NCI-H187 (cell line): ENCODE measurements around the gene XPO5.
"Not testable (repeated sequence)": the region's sequence is repeated elsewhere in the genome, so short reads cannot be mapped to it uniquely, and the experiment has no call there.

Experiments used
- DNase-seq, 2 experiments: peaks; one replicate each; lab custom pipeline; 2025; lab: John Stamatoyannopoulos, UW

The XPO5 gene

DNA sequence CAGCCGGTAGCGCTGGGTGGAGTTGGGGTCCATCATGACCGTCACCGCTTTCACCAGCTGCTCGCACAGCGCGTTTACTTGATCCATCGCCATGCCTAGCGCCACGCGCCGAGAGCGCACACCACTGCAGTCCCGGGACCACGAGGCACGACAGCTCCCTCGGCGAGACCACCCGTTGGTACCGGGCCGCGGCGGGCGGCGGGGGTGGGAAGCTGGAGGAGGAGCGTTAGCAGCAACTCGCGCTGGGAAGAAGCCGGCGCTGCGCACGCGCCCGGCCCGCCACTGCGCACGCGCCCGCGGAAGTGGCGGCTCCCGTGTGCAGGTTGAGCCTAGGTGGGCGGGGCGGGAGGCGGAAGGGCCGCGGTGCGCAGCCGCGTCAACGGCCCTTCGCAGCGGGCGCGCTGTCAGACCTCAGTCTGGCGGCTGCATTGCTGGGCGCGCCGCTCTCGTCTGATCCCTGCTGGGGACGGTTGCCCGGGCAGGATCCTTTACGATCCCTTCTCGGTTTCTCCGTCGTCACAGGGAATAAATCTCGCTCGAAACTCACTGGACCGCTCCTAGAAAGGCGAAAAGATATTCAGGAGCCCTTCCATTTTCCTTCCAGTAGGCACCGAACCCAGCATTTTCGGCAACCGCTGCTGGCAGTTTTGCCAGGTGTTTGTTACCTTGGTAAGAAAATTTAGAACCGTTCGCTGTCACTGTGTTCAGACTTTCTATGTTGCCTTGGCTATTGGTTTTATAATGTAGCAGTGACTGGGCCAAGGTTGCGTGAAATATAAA lies at the start of gene XPO5, which contains the start of gene POLH:
Gene XPO5, minus strand, starts transcription at position 267 of the 780 bp plus-strand sequence. Its CDS starts 174 bp downstream, at position 93.
Gene POLH, plus strand, starts transcription at position 414 of the 780 bp plus-strand sequence. CDS start 6,135 bp downstream, outside the sequence.
- DNase-seq: peak; percentile 89 to 92

DNA sequence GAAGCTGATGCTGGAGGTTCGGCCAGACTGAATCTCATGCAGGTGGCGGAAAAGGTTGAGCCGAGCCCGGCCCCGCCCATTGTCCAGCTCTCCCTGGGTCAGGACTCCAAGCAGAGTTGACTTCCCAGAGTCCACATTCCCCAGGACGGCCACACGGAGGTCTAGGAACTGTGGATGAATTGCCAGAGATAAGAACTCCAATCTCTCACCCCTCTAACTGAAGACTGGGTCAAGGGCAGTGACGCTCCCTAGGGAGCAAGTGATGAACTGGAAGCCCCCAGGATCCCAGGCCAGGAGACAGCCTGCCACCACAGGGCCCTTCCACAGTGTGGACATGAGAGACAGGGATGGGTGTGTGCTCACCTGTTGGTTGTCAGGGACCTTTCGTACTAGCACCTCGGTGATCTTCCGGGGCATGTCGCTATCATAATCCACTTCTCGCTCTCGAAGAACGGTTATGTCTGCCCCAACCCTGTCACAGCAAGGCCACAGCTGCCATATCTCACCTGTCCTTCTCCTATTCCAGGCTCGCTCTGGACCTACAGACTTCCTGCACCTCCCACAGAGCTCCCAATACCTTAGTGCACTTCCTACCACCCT lies 49.7 kb upstream of the XPO5 start:
- no peak for DNase-seq

DNA sequence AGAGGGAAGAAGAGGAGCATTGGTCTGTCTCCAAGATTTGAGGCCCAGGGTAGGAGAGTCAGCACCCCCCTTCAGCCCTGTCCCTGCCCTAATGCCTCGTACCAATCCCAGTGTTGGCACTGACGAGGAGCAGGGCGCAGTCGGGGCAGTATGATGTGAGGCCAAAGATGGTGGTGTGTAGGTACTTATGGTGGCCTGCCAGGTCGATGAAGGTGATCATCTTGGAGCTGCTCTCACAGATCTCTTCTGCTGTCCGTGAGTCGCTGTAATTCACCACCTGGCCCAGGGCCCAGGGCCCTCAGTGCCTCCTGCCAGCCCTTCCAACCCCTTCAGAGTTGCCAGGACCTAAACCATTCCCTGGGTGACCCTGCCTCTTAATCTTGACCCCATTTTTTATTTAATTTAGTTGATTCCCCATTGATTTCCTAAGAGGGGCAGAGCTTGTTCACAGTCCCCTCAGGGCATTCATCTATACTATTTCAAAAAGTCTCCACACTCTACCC lies 49.0 kb upstream of the XPO5 start:
- no peak for DNase-seq

DNA sequence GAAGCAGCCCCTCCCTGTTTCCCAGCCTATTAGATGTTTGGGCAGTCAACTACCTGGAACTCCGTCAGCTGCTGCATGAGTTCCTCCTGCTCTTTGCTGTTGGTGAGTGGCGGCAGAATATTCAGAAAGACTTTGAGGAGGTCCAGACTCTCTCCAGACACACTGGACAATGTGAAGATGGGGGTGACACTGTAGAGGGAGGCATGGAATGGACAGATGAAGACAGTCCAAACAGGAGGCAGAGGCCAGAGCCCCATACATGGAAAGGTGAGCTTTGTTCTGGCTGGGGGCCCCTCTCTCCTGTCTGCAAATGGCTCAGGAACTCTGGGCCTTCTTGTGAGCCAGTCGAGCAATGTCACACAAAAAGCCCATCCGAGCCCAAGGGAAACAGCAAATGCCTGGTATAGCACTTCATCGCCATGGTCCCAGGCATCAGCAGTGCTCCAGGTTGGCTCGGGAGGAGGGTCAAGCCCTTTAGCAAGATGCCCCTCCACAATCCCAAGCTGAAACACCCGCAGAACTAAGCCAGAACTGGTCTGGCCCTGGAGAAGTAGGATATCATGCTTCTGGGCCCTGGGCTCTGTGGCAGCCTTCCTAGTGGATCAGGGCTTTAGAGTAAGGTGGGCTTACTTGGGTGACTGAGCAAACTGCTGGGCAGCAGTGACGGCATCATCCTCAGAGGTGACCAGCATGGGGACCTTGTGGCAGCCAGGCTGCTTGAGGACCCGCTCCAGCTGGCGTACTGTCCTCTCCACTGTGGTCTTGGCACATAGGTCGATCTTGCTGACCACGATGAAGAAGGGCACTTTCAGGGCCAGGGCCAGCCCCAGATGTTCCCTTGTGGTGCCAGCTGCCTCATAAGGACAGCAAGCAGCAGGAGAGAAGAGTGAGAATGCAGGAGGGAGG lies 48.3 kb upstream of the XPO5 start:
- no peak for DNase-seq

DNA sequence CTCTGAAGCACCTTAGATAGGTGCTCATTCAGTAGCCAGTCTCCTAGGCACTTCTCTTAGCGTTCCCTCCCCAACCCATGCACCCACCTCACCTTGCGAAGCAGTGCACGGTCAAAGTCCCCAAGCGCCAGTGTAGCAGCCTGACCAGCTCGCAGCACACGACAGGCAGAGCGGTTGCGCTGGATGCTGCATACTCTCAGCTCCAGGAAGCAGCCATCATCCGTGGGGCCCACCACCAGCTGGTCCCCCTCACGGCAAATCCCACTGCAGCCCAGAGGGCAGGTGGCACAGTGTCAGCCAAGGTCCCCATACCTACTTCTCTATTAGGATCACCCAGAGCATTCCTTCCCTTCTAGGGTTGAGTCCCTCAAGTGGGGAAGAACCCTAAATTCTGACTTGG lies 46.7 kb upstream of the XPO5 start:
- DNase-seq: no peak

DNA sequence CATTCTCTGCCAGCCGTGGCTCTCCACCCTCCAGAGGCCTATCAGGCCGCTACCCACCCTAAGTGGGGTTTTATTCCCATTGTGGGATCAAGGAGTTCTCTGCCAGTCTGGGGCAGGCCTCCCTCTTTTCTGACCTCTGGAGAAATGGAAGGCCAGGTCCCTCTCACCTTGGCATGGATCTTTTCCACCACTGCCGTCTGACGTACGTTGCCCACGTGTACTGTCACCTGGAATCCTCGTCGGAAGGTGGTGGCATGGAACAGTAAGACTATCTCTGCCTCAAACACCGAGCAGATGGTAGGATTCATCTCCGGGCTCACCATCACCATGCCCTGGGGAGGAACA lies 46.0 kb upstream of the XPO5 start:
- DNase-seq: no peak

DNA sequence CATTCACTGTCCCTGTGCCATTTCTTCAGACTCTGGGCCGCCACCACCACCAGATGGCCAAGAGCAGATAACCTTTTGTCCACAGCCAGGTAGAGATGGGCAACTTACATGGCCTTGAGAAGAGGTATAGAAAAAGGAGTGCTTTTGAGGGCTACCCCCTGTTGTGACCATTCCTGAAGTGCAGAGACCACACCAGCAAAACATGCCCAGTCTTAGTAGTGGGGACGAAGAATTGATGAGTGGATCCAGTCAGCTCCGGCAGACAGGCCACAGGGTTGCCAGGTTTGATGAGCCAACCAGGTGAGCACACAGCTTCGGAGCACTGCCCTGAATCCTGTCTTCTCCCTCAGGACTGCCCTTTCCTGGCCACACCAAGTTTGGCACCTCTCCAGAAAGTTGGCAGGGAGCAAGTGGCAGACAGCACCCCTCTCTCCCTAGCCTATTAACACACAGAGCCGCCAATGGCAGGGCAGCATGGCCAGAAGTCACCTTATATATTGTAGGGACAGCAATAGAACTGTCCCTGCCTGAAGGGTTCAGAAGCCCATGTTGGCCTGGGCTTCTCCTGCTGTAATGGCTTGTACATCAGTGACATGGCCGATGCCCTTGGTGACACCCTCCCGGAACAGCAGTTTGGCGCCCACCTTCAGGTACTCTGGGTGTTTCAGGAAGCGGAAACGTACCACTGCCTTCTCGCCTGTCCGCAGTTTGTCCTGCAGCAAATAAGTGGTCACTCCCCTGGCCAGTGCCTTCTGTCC lies 45.4 kb upstream of the XPO5 start:
- DNase-seq: no peak

DNA sequence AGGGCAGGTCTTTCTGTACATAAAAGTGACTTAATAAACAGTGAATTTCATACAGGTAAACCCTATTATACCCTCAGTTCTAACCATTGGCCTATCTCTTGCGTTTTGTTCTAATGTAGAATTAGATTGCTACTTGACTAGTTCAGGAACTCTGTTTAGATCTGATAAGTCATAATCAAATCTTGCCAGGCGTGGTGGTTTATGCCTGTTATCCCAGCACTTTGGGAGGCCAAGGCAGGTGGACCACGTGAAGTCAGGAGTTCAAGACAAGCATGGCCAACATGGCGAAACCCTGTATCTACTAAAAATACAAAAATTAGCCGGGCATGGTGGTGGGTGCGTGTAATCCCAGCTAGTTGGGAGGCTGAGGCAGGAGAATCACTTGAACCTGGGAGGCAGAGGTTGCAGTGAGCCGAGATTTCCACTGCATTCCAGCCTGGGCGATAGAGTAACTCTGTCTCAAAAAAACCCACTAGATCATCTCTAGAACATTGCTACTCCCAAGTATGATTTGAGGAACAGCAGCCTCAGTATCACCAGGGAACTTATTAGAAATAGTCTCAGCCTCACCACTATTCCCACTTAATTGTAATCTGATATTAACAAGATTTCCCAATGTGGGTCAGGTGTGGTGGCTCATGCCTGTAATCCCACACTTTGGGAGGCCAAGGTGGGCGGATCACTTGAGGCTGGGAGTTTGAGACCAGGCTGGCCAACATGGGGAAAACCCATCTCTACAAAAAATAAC lies 41.1 kb upstream of the XPO5 start:
- no peak for DNase-seq

DNA sequence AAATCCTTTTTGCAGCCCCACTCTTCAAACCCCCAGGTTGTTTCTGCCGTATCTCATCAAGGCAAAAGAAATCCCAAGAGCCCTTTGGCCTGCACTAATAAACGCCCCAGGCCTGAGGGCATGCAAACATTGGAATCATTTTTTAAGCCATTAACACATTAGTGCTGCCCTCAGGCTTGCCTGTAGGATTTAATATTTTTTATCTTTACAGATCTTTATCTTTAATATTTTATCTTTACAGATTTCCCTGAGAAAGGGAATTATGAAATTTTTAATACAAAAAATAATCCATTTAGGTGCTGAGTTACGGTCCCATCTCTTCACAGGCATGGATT lies 38.5 kb upstream of the XPO5 start:
- DNase-seq: no peak

DNA sequence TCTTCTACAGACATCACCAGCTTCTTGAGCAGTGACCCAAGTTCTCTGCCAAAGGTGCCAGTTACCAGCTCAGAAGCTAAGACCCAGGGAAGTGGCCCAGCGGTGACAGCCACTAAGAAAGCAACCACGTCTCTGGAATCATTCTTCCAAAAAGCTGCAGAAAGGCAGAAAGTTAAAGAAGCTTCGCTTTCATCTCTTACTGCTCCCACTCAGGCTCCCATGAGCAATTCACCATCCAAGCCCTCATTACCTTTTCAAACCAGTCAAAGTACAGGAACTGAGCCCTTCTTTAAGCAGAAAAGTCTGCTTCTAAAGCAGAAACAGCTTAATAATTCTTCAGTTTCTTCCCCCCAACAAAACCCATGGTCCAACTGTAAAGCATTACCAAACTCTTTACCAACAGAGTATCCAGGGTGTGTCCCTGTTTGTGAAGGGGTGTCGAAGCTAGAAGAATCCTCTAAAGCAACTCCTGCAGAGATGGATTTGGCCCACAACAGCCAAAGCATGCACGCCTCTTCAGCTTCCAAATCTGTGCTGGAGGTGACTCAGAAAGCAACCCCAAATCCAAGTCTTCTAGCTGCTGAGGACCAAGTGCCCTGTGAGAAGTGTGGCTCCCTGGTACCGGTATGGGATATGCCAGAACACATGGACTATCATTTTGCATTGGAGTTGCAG lies 38.0 kb upstream of the XPO5 start:
- DNase-seq: no peak

DNA sequence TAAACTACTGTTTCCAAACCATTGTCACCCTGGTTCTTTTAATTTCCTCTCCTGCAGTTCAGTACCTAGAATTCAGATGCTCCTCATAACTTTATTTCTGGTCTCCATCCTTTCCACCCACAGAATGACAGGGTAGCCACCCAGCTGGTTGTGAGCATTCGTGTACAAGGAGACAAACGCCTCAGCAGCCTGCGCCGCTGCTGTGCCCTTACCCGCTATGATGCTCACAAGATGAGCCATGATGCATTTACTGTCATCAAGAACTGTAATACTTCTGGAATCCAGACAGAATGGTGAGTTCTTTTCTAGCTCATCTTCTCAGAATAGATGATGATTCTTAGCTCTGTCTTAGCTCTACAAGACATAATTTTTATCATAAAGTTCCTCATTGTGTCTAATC lies 34.6 kb upstream of the XPO5 start:
- DNase-seq: no peak

DNA sequence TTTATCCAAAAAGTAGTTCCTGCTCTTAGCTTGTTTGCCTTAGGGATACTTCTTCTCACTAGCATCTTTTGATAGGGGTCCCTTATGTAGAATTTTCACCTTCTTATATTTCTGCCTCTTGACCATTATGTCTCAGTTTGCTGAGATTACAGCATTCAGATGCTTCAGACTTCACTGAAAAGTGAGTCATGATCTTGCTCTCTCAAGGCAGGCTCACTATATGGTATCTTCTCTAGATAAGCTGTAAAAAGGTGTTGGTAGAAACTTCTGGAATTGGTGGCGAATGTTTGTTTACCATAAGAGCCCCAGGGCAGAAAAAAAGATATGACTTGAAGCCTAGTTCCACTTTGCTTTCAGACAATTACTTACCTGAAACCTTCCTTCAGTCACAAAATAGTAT lies 33.6 kb upstream of the XPO5 start:
- no peak for DNase-seq

DNA sequence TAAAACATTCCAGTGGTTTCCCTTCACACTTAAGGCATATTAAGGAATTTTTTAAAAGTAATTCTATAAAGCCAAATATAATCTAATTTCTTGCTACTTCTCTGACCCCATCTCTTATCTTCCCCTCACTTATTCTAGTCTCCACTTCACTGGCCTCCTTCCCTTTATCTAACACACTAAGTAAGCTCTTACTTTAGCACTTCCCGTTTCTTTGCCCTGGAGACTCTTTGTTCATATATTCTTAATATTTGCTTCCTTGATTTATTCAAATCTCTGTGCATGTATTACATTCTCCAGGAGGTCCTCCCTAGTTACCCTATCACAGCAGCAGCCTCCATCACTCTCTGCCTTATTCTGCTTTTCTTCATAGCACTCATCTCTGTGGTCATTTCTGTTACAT lies 33.0 kb upstream of the XPO5 start:
- DNase-seq: no peak

DNA sequence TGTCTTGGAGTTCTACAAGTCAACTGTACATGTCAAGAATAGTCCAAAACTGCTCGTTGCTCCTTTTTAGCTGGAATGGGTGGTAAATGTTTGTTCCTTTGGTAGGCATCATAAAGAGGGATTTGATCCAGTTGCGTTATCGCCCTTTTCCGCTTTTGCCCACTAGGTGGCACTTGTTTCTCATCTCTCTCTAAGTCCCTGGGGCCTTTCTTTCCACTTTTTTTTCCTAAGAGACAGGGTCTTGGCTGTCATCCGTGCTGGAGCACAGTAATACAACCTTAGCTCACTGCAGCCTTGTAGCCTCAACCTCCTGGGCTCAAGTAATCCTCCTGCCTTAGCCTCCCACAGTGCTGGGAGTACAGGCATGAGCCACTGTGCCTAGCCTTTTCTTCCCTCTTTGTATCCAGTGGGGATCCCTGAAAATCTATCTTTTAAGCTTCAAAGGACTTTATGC lies 32.5 kb upstream of the XPO5 start:
- DNase-seq: peak; percentile 7 to 32

DNA sequence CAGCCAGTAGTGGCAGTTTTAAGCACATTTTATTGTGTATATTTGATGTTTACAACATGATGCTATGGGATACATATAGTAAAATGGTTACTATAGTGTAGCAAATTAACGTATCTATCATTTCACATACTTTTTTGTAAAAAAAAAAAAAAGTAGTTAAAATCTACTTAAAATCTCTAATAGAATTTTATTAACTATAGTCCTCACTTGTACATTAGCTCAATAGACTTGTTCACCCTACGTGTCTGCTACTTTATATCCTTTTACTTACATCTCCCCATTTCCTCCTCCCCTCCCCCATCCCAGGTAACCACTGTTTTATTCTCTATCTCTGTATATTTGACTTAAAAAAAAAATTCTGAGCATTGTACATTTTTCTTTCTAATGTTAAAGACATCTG lies 30.2 kb upstream of the XPO5 start:
- no peak for DNase-seq

DNA sequence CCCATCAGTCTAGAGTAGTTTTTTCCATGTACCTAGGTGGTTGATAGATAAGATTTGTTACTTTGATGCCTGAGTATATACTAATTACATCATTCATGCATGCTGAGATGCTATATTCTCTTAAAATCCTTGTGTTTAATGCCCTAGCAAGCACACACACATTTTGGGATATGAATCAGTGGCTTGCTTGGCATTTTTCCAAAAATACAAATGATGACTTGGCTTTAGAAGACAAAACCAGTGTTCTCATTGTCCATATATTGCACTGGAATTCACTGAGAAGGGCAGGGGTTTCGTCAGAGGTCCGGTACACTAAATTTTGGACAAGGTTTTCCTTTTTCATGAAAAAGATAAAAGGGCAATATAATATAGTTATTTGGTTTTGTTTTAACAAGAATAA lies 28.3 kb upstream of the XPO5 start:
- no peak for DNase-seq

DNA sequence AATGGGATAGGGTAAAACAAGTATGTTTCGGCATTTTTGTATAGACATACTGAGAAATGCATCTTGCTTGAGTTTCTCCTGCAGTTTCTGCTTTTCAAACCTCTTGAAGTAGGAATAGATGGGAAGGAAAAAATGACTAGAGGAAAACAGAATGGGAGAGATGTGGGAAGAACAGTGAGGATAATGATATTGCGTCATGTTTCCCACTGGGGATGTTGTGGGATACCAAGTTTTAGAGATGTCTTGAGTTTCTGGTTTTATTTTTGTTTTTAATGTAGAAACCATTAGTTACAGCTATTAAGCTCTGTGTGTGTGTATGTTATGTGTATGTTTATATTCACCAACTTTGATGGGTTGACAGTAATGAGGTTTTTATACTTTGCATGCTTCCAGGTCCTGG lies 24.8 kb upstream of the XPO5 start:
- DNase-seq: no peak

DNA sequence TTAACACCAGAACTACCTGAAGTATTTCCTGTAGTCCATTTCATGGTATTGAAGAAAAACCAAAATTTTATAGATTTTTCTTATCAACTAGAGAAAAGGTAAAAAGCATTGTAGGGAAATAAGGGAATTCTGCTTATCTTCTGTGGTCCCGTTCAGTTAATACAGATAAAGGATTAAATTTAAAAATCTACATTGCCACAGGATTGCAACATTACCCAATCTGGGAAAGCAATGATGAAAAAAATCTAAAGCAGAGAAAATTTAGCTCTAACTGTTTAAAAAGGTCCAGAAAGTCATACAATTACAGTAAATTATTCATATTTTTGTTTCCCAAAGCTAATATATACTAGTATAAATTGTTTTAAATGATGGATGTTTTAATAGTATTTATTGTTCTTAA lies 18.1 kb upstream of the XPO5 start:
- DNase-seq: no peak

DNA sequence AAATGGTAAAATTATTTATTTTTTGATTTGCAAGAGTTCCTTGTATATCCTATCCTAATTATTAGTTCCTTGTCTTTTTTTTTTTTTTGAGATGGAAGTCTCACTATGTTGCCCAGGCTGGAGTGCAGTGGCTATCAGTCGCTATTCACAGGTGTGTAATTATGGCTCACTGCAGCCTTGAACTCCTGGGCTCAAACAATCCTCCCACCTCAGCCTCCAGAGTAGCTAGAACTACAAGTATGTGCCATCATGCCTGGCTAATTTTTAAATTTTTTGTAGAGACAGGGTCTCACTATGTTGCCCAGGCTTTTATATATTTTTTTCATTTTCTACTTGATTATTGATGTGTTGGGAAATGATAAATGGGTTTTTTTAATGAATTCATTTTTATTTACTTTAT lies 13.7 kb upstream of the XPO5 start:
- not testable (repeated sequence) for DNase-seq

DNA sequence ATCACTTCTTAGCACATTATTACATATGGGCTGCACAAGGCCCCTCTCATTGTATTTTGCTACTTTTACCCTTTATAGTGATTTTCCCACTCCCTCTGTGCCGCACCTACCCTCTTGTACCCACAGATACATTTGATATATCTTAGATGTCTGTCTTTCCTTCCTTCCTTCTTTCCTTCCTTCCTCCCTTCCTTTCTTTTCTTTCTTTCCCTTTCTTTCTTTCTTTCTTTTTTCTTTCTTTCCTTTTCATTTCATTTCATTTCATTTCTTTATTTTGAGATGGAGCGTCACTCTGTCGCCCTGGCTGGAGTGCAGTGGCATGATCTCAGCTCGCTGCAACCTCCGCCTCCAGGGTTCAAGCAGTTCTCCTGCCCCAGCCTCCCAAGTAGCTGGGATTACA lies 12.4 kb upstream of the XPO5 start:
- DNase-seq: no peak
